HepG2 (cell line): ENCODE results near the gene PFKP. TPM values are rescaled to one million over a fixed set of nuclear protein-coding genes. Genes with fewer than 3 reads are reported as not detected.

Experiments
- ATAC-seq: fragments of 200-7000 bp; cut with Tn5 transposase; 3 replicates; pipeline ENCODE4 v1.9.1; 2020; ENCODE audit warnings: mild to moderate bottlenecking, moderate library complexity
- BruUV-seq: library from RNA; stranded (reverse); fragments of 400-500 nt; replicated peaks from 2 replicates; lab custom pipeline; 2021; lab: Mats Ljungman, UMichigan
- CTCF ChIA-PET: fragments of 300-600 bp; formaldehyde crosslinking; extraction: SDS; loops from one replicate; lab custom pipeline; 2021; ENCODE audit warnings: low total read pairs, inconsistent platforms, low intra/inter-chr PET ratio; lab: Yijun Ruan, JAX
- POLR2A ChIA-PET: fragments of 350-600 bp; sonication (Branson Sonifier 250); formaldehyde crosslinking; loops from one replicate; lab custom pipeline; 2020; ENCODE audit warnings: antibody characterized with exemption, inconsistent platforms; lab: Yijun Ruan, JAX
- DNase-seq: peaks from one replicate; pipeline ENCODE4 v3.0.0-alpha.2; 2015; ENCODE audit warnings: low spot score
- FAIRE-seq: peaks from 3 replicates; lab custom pipeline; 2011; peaks lifted over from hg19 to GRCh38; lab: Jason Lieb, UNC
- H2AFZ ChIP-seq: one replicate; pipeline ENCODE4 v1.6.1; 2011; ENCODE audit warnings: low read length, inconsistent platforms
- H3K27ac ChIP-seq: fragments of 300-600 bp; 3 replicates; pipeline ENCODE4 v1.8.0; 2011; ENCODE audit warnings: mixed run types, mild to moderate bottlenecking, mixed read lengths, low read length, inconsistent platforms; ENCODE audit not compliant: insufficient read depth; ENCODE audit errors: extremely low read length
- H3K27me3 ChIP-seq, 2 experiments: fragments of 200-600 bp in 1 of 2; 2 replicates in 1 of 2; 3 replicates in 1 of 2; pipeline versions ENCODE4 v1.6.0 to v1.8.0; 2011; ENCODE audit warnings: low read length in 2 of 2, mild to moderate bottlenecking in 2 of 2, moderate library complexity in 2 of 2, inconsistent platforms in 1 of 2; ENCODE audit not compliant: insufficient read depth in 2 of 2, control insufficient read depth in 1 of 2
- H3K36me3 ChIP-seq, 2 experiments: fragments of 200-600 bp in 1 of 2; replicated peaks in 1 of 2; 2 replicates in 1 of 2; 3 replicates in 1 of 2; pipeline versions ENCODE4 v1.5.1 to v1.8.0; 2011; ENCODE audit warnings: low read length in 2 of 2, inconsistent platforms in 1 of 2; ENCODE audit not compliant: insufficient read depth in 2 of 2, control insufficient read depth in 1 of 2
- H3K4me1 ChIP-seq: 2 replicates; pipeline ENCODE4 v1.5.1; 2012; ENCODE audit warnings: low read length, inconsistent platforms; ENCODE audit not compliant: insufficient read depth
- H3K4me2 ChIP-seq: 2 replicates; pipeline ENCODE4 v1.6.0; 2011; ENCODE audit warnings: low read depth, low read length, inconsistent platforms
- H3K4me3 ChIP-seq, 3 experiments: fragments of 200-600 bp in 1 of 3; sonication (generic), shearing (Covaris generic) in 1 of 3; replicated peaks in 1 of 3; 2 replicates each; pipeline ENCODE4 v1.5.1; 2011 to 2016; ENCODE audit warnings: low read length in 3 of 3, inconsistent platforms in 2 of 3, low read depth in 2 of 3, mild to moderate bottlenecking in 2 of 3, control low read depth in 1 of 3, mixed read lengths in 1 of 3; ENCODE audit not compliant: insufficient read depth in 1 of 3
- H3K79me2 ChIP-seq: one replicate; pipeline ENCODE4 v1.6.1; 2011; ENCODE audit warnings: low read length, inconsistent platforms; ENCODE audit not compliant: insufficient read depth
- H3K9ac ChIP-seq: 2 replicates; pipeline ENCODE4 v1.6.0; 2011; ENCODE audit warnings: mild to moderate bottlenecking, low read depth, low read length, inconsistent platforms; ENCODE audit not compliant: insufficient read depth
- H3K9me3 ChIP-seq: 2 replicates; pipeline ENCODE4 v1.5.1; 2012; ENCODE audit warnings: mild to moderate bottlenecking, low read length
- H4K20me1 ChIP-seq: 2 replicates; pipeline ENCODE4 v1.6.0; 2011; ENCODE audit warnings: inconsistent platforms, mild to moderate bottlenecking, low read length, moderate library complexity; ENCODE audit not compliant: insufficient read depth
- BCL3 ChIP-seq: sonication (generic); formaldehyde crosslinking; IDR thresholded peaks from 2 replicates; pipeline ENCODE4 v1.5.1; 2020; ENCODE audit warnings: mild to moderate bottlenecking, missing genetic modification reagents, moderate library complexity
- FOSL2 ChIP-seq: sonication (generic); formaldehyde crosslinking; IDR thresholded peaks from 2 replicates; pipeline ENCODE4 v1.4.0; 2020; ENCODE audit warnings: missing genetic modification reagents
- FOXC1 ChIP-seq: sonication (generic); formaldehyde crosslinking; IDR thresholded peaks from 2 replicates; pipeline ENCODE4 v1.8.0; 2022; ENCODE audit warnings: mild to moderate bottlenecking, missing genetic modification reagents, borderline replicate concordance
- NFYB ChIP-seq: sonication (generic); formaldehyde crosslinking; IDR thresholded peaks from 2 replicates; pipeline ENCODE4 v1.4.0; 2020; ENCODE audit warnings: missing genetic modification reagents
- PRMT3 ChIP-seq: sonication (generic); formaldehyde crosslinking; IDR thresholded peaks from 2 replicates; pipeline ENCODE4 v1.8.1; 2022; ENCODE audit warnings: low read depth, mild to moderate bottlenecking, moderate library complexity, missing genetic modification reagents, borderline replicate concordance
- SNRNP70 ChIP-seq: fragments of 200-400 bp; formaldehyde crosslinking; IDR thresholded peaks from 2 replicates; pipeline ENCODE4 v1.6.1; 2017; ENCODE audit warnings: mild to moderate bottlenecking, low read depth, low read length, moderate library complexity
- ZNF253 ChIP-seq: sonication (generic); formaldehyde crosslinking; IDR thresholded peaks from 2 replicates; pipeline ENCODE4 v1.8.0; 2022; ENCODE audit warnings: mild to moderate bottlenecking, missing genetic modification reagents, borderline replicate concordance
- ZNF256 ChIP-seq: sonication (generic); formaldehyde crosslinking; conservative IDR thresholded peaks from 2 replicates; pipeline ENCODE4 v1.4.0; 2020; ENCODE audit warnings: missing genetic modification reagents
- WGBS: methylation state at CpG from one replicate; pipeline ENCODE4 v1.1.6; 2017; ENCODE audit warnings: low lambda C conversion rate; 5-methylcytosine and 5-hydroxymethylcytosine counted together
- in situ Hi-C: cut with HindIII; loops from 2 replicates; pipeline ENCODE4 v1.10.0; 2017; ENCODE audit warnings: low pct_unique_long_range_greater_than_20kb; ENCODE audit not compliant: extremely low pct_ligation_motif_present
- intact Hi-C: fragments of 100-400 bp; cut with micrococcal nuclease; formaldehyde crosslinking; loops from one replicate; pipeline ENCODE4 v1.10.0; 2022; ENCODE audit not compliant: unreplicated experiment
- polyA plus RNA-seq, 8 experiments: library from polyadenylated mRNA; depleted of rRNA in 3 of 8; stranded (reverse) in 7 of 8; unstranded in 1 of 8; fragments of >200 nt; fragmentation: Illumina TruSeq in 4 of 8; extraction: Trizol in 4 of 8; gene quantifications; 2 replicates each; pipeline versions ENCODE4 v1.2.1 to v1.2.3, GENCODE V29; 2011 to 2016; ENCODE audit warnings: low read depth in 4 of 8, missing spikeins in 1 of 8, mixed read lengths in 1 of 8; ENCODE audit not compliant: insufficient read depth in 1 of 8
- total RNA-seq, 5 experiments: library from RNA; depleted of rRNA; stranded (reverse); fragments of >200 nt; fragmentation: Illumina TruSeq; extraction: Trizol; gene quantifications; 2 replicates each; pipeline ENCODE4 v1.2.3, GENCODE V29; 2016; ENCODE audit warnings: low read depth in 1 of 5

The PFKP gene
- total and polyA plus RNA-seq, 2 of the 13 experiments (the other 11 are each of a cell fraction or from before 2014, with no cell fraction given), result 0.80 to 2.4 TPM

DNA sequence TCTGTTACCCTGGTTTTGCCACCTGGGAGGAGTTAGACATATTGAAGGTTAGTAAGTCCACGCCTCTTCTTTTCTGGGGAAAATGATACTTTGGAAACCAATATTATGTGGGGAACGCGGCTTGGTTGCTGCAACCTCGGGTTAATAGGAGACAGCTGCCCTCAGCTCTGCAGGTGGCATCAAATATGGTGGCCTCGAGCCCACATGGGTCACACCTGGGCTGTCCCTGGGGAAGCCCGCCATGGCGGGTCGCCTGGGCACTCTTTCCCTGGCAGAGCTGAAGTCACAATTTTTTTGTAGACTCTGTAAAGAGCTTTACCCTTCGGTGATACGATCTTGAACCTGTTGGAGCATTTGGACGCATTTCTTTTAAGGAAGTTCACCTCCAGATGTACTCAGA, 2.5 kb downstream of the PFKP start:
- in situ Hi-C loops (no loop called here), intact Hi-C loops (no loop called here)
- H3K9ac ChIP-seq, result no peak overlapping the region
- no peak for ATAC-seq
- H4K20me1 ChIP-seq, result no peaks in the 10 kb centered on the region
- no peak for TF ChIP-seq BCL3 (CRISPR knock-in tag)
- TF ChIP-seq ZNF256 (CRISPR knock-in tag), result no peak
- no peak for TF ChIP-seq ZNF253 (CRISPR knock-in tag)
- no peaks in the 10 kb centered on the region for H3K79me2 ChIP-seq
- peaks cover 12% of the 10 kb centered on the region for H3K4me1 ChIP-seq
- no peak overlapping the region for H3K4me3 ChIP-seq
- no peak for DNase-seq
- ChIA-PET CTCF (no interaction called here), POLR2A (no interaction called here)
- FAIRE-seq, result no peak
- H3K9me3 ChIP-seq, result no peaks in the 10 kb centered on the region
- H3K36me3 ChIP-seq, result no peaks in the 10 kb centered on the region
- H3K27me3 ChIP-seq, result peaks cover 0 to 8% of the 10 kb centered on the region in 2 experiments; a peak in 2 of 5 replicates
- 82% methylated on average over 11 of the region's 11 CpGs for WGBS
- H3K27ac ChIP-seq, result no peak overlapping the region
- H2AFZ ChIP-seq, result no peak overlapping the region
- no peak overlapping the region for H3K4me2 ChIP-seq
- no TSS peak for BruUV-seq

DNA sequence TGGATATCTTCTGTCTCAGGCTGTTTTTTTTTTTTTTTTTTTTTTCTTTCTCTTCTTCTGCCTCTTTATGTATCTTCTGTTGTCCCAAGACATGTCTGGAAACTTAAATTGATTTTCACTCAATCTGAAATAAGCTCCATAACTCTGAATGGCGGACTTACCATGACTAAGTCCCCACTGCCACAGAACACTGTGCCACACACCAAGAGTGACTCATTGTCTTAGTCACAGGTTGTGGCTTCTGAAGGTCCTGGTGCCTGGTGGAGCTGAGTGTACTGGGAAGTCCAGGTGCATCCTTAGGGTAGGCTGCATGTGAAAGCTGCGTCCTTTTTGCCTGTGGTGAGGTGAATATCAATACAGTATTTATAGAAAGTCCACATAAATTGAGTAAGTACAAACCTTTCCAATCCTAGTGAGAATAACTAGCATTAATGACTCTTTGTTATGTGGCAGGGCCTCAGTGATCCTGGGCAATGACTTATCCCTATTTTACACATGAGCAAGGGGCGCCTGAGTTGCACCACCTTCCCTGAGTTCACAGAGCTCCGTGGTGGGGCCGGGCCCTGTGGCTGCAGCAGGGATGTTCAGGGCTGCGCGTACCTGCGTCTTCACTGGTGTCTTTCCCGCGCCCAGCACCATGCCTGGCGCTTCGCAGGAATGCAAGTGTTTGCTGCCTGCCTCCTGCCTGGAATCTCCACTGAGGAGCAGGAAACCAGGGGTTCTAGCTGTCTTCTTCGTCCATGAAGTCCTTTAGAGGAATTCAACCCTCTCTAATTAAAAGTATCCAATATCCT, 4.3 kb downstream of the PFKP start:
- H3K9me3 ChIP-seq, result no peaks in the 10 kb centered on the region
- H3K27me3 ChIP-seq, result no peaks in the 10 kb centered on the region
- ChIA-PET POLR2A (no interaction called here), CTCF (no interaction called here)
- no peaks in the 10 kb centered on the region for H3K79me2 ChIP-seq
- no peak overlapping the region for H3K27ac ChIP-seq
- H3K4me2 ChIP-seq, result no peak overlapping the region
- no peak overlapping the region for H3K9ac ChIP-seq
- ATAC-seq (no peak), FAIRE-seq (no peak), DNase-seq (no peak)
- H2AFZ ChIP-seq, result no peak overlapping the region
- no peak overlapping the region for H3K4me3 ChIP-seq
- H3K4me1 ChIP-seq, result peaks cover 12% of the 10 kb centered on the region
- no peak for TF ChIP-seq FOXC1 (CRISPR knock-in tag)
- no peak for TF ChIP-seq SNRNP70
- no peak for TF ChIP-seq PRMT3 (CRISPR knock-in tag)
- no peak for TF ChIP-seq NFYB
- TF ChIP-seq FOSL2 (CRISPR knock-in tag), result peak; percentile 73
- 78% methylated on average over 7 of the region's 13 CpGs for WGBS
- H3K36me3 ChIP-seq, result no peaks in the 10 kb centered on the region
- intact Hi-C loops, result no loop called here
- in situ Hi-C loops, result no loop called here
- no TSS peak for BruUV-seq
- H4K20me1 ChIP-seq, result no peaks in the 10 kb centered on the region
